CD4-positive, alpha-beta T cell treated with Interleukin-1 beta for 1 hour (primary cell): ENCODE data around the gene KLHDC7B.

ENCODE experiments used
- DNase-seq, 2 donors: peaks; one replicate each; pipeline ENCODE4 v3.0.0-alpha.2; 2020 to 2022

KLHDC7B gene

DNA sequence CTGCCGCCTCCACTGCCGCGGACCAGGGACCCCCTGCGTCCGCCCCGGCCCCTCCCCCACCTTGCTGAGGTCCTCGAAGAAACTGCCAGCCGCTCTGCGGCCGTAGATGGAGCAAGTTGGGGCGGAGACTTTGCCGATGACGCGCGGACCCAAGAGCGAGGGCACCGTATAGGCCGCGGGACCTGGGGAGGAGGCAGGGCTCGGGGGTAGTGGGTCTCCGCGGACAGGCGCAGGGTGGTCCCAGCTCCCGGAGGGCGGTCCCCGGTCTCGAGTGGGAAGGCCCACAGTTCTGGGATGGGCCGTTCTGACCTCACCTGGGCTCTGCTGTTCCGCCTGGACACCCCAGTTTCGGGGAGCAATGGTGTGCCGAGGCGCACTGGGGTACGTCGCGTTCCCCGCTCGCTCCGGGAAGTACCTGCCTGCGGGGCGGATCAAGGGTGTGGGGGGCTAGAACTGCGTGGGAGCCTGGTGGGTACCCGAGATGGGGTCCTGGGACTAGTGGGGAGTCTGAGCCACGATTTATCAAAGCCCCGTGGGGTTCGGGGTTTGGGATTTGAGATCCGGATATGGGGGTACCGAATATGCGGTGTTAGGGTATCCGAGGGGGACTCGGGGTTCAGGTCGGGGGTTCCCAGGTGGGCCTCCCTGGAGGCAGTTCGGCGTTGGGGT, 14.7 kb upstream of the KLHDC7B start:
- peak; percentile 85 to 90 for DNase-seq

GRCh38 chr22:50531546-50531961, 14.1 kb upstream of the KLHDC7B start:
- peak; percentile 75 to 83 for DNase-seq

GRCh38 chr22:50531962-50532674, 13.6 kb upstream of the KLHDC7B start:
- DNase-seq: peak; percentile 33 to 49

DNA sequence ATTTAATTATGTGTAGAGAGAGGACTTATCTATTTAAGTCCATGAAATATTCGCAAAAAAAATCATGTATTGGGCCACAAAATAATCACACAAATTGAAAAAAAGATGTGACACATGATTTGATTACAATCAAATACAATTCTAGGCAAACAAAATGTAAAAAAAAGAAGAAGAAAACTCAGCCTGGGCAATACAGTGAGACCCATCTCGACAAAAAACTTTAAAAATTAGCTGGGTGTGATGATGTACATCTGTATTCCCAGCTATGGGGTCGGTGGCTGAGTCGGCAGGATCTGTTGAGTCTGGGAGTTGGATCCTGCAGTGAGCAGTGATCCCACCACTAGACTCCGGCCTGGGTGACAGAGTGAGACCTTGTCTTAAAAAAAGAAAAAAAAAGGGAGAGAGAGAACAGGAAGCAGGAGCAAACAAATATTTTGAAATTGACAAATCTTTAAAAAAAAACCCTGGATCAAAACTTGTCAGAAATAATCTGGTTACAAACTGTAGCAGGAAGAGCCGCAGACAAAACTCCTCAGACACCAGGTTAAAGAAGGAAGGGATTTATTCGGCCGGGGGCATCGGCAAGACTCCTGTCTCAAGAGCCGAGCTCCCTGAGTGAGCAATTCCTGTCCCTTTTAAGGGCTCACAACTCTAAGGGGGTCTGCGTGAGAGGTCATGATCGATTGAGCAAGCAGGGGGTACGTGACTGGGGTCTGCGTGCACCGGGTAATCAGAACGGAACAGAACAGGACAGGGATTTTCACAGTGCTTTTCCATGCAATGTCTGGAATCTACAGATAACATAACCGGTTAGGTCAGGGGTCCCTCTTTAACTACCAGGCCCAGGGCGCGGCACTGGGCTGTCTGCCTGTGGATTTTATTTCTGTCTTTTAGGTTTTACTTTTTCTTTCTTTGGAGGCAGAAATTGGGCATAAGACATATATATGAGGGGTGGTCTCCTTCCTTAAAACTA, 12.6 kb upstream of the KLHDC7B start:
- no peak for DNase-seq

DNA sequence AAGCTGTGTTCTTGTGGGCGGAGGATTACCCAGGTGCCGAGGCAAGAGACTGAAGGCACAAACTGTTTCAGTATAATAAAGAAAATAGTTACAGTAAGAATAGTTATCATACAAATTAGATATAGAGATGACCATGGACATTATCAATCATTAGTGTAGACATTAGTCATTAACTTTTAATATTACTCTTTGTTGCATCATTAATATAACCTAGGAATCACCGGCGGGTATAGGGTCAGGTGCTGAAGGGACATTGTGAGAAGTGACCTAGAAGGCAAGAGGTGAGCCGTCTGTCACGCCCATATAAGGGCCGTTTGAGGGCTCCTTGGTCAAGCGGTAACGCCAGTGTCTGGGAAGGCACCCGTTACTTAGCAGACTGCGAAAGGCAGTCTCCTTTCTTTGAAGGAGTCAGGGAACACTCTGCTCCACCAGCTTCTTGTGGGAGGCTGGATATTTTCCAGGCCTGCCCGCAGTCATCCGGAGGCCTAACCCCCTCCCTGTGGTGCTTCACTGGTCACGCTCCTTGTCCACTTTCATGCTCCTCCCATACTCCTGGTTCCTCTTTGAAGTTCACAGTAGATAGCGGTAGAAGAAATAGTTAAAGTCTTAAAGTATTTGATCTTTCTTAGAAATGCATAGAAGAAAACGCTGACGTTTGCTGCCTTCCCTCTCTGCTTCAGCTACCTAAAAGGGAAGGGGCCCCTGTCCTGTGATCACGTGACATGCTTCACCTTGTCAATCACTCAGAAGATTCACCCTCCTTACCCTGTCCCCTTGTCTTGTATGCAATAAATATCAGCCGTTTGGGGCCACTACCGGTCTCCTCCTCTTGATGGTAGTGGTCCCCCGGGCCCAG, 11.6 kb upstream of the KLHDC7B start:
- DNase-seq: peak in 1 of 2 donors; percentile 33

DNA sequence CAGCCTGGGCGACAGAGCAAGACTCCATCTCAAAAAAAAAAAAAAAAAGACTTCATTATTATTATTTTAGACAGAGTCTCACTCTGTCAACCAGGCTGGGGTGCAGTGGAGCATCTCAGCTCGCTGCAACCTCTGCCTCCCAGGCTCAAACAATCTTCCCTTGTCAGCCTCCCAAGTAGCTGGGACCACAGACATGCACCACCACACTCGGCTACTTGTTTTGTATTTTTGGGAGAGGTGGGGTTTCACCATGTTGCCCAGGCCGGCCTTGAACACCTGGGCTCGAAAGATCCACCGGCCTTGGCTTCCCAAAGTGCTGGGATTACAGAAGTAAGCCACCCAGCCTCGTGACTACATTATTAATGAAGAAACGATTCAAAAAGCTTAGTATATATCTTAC, 10.6 kb upstream of the KLHDC7B start:
- no peak for DNase-seq

DNA sequence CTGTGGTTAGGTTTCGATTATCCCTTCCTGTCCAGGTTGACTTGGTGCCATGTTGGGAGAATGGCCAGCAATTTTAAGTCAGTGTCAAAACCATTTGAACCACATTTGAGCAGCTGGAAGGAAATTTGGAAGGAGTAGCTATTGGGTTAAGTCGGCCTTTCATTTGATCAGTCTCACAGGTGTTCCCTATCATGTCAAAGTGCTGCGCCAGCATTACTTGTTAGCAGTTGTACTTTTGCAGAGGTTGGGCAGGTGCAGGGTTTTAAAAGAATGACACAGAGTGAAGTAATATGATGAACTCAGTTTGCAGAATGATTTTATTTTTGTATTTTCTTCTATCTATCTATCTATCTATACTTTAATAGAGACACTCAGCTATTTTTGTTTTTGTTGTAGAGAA, 9.5 kb upstream of the KLHDC7B start:
- no peak for DNase-seq

- no peak for DNase-seq
Measured at GRCh38 chr22:50537765-50538164, 7.9 kb upstream of the KLHDC7B start.

GRCh38 chr22:50540381-50540780, 5.3 kb upstream of the KLHDC7B start:
- DNase-seq: no peak

GRCh38 chr22:50541667-50542026, 4.1 kb upstream of the KLHDC7B start:
- DNase-seq: peak in 1 of 2 donors; percentile 80

DNA sequence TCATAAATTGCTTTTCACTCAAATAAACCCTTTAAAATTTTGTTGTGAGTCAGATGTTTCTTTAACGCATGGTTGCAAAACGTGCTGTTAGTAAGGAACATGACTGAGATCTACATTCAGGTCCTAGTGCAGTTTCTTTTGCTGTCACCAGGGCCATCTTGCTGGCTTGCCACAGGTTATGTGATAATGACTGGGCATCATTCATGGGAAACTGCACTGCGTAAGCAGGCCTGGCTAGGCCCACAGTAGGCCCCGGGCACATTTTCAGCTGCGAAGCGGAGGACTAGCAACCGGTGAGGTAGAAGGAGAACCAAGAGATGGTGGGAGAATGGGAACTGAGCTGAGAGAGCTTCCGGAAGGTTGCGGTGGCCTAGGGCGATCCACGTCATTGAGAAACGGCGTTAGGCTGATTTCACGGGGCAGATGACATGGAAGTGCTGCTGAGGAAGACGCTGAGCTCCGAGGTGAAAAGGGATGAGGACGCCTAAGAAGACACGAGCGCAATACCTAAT, 3.2 kb upstream of the KLHDC7B start:
- peak in 1 of 2 donors; percentile 74 for DNase-seq

- DNase-seq: peak; percentile 87 to 88
Measured at GRCh38 chr22:50544078-50544745, 1.5 kb upstream of the KLHDC7B start.

GRCh38 chr22:50544746-50545253, 899 bp upstream of the KLHDC7B start:
- peak in 1 of 2 donors; percentile 50 for DNase-seq

- no peak for DNase-seq
Measured at GRCh38 chr22:50546326-50547262, 895 bp downstream of the KLHDC7B start.

- DNase-seq: no peak
Measured at GRCh38 chr22:50547263-50547985, 1.7 kb downstream of the KLHDC7B start.

- DNase-seq: peak; percentile 52 to 62
Measured at GRCh38 chr22:50548040-50548920, 2.6 kb downstream of the KLHDC7B start.

DNA sequence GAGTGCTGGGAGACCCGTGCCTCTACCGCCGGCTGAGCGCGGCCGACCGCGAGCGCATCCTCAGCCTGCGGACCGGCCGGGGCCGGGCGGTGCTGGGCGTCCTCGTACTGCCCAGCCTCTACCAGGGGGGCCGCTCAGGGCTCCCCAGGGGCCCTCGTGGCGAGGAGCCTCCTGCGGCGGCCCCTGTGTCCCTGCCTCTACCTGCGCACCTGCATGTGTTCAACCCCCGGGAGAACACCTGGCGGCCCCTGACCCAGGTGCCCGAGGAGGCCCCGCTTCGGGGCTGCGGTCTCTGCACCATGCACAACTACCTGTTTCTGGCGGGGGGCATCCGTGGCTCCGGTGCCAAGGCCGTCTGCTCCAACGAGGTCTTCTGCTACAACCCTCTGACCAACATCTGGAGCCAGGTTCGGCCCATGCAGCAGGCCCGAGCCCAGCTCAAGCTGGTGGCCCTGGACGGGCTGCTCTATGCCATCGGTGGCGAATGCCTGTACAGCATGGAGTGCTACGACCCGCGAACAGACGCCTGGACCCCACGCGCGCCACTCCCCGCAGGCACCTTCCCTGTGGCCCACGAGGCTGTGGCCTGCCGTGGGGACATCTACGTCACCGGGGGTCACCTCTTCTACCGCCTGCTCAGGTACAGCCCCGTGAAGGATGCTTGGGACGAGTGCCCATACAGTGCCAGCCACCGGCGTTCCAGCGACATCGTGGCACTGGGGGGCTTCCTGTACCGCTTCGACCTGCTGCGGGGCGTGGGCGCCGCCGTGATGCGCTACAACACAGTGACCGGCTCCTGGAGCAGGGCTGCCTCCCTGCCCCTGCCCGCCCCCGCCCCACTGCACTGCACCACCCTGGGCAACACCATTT, 3.5 kb downstream of the KLHDC7B start:
- no peak for DNase-seq
